Caco-2 (cell line): ENCODE data around the gene CREB3L1. TPM values are rescaled to one million over a fixed set of nuclear protein-coding genes. Genes with fewer than 3 reads are reported as not detected.

Experiments
- BruUV-seq: library from RNA; stranded (reverse); fragments of 400-500 nt; replicated peaks from 2 replicates; lab custom pipeline; 2021; lab: Mats Ljungman, UMichigan
- CTCF ChIA-PET: fragments of 300-600 bp; sonication (Branson Sonifier 250); formaldehyde crosslinking; loops from one replicate; lab custom pipeline; 2022; ENCODE audit warnings: antibody characterized with exemption; lab: Charles Lee
- POLR2A ChIA-PET: fragments of 300-600 bp; sonication (Branson Sonifier 250); formaldehyde crosslinking; loops from one replicate; lab custom pipeline; 2022; ENCODE audit warnings: antibody characterized with exemption; lab: Charles Lee
- DNase-seq, 2 experiments: peaks; one replicate each; pipeline versions ENCODE4 v3.0.0 to v3.0.0-alpha.2; 2020 to 2022
- H3K27me3 ChIP-seq: replicated peaks from 2 replicates; pipeline ENCODE4 v1.6.0; 2011; ENCODE audit warnings: low read length; ENCODE audit not compliant: control insufficient read depth, insufficient read depth
- H3K36me3 ChIP-seq: 2 replicates; pipeline ENCODE4 v1.5.1; 2011; ENCODE audit warnings: low read length; ENCODE audit not compliant: control insufficient read depth, insufficient read depth
- H3K4me1 ChIP-seq: fragments of 250-450 bp; sonication (Bioruptor Pico); 2 replicates; pipeline ENCODE4 v1.5.1; 2020; ENCODE audit warnings: mild to moderate bottlenecking
- H3K4me3 ChIP-seq: 2 replicates; pipeline ENCODE4 v1.5.1; 2011; ENCODE audit warnings: low read depth, mild to moderate bottlenecking, control low read depth, low read length
- H3K9me3 ChIP-seq: fragments of 250-450 bp; sonication (Bioruptor Pico); 2 replicates; pipeline ENCODE4 v1.5.1; 2020; ENCODE audit warnings: mild to moderate bottlenecking, moderate library complexity
- H3K27ac Mint-ChIP-seq: one replicate; pipeline ENCODE4 v1.8.0; 2022; ENCODE audit warnings: mixed read lengths; ENCODE audit not compliant: unreplicated experiment
- H3K27me3 Mint-ChIP-seq: one replicate; pipeline ENCODE4 v1.8.0; 2022; ENCODE audit warnings: mixed read lengths; ENCODE audit not compliant: insufficient read depth, unreplicated experiment
- H3K36me3 Mint-ChIP-seq: one replicate; pipeline ENCODE4 v1.8.0; 2022; ENCODE audit warnings: mild to moderate bottlenecking, mixed read lengths; ENCODE audit not compliant: insufficient read depth, unreplicated experiment
- H3K4me1 Mint-ChIP-seq: one replicate; pipeline ENCODE4 v1.8.0; 2022; ENCODE audit warnings: low read depth, mixed read lengths; ENCODE audit not compliant: unreplicated experiment
- H3K4me3 Mint-ChIP-seq: one replicate; pipeline ENCODE4 v1.8.0; 2022; ENCODE audit warnings: mild to moderate bottlenecking, moderate library complexity, mixed read lengths; ENCODE audit not compliant: unreplicated experiment
- H3K9me3 Mint-ChIP-seq: one replicate; pipeline ENCODE4 v1.8.0; 2022; ENCODE audit warnings: mixed read lengths; ENCODE audit not compliant: unreplicated experiment
- intact Hi-C: fragments of 100-400 bp; cut with micrococcal nuclease; formaldehyde crosslinking; loops from one replicate; pipeline ENCODE4 v1.10.0; 2022; ENCODE audit not compliant: unreplicated experiment
- total RNA-seq: library from RNA; stranded (reverse); gene quantifications from 2 replicates; pipeline ENCODE4 v1.2.3, GENCODE V29; 2022
- TF ChIP-seq, protein P1 (sequence below), 2 experiments: fragments of 200-600 bp in 1 of 2; IDR thresholded peaks; 1 replicate in 1 of 2; 2 replicates in 1 of 2; pipeline versions ENCODE4 v1.5.1 to v1.8.0; 2011 to 2022; ENCODE audit warnings: antibody characterized with exemption in 1 of 2, control low read depth in 1 of 2, inconsistent platforms in 1 of 2, low read depth in 1 of 2, low read length in 1 of 2, mild to moderate bottlenecking in 1 of 2, moderate library complexity in 1 of 2; ENCODE audit not compliant: insufficient read depth in 1 of 2, severe bottlenecking in 1 of 2, unreplicated experiment in 1 of 2

Gene CREB3L1
- total RNA-seq, 1 experiment from 2014 or later, result 24.9 TPM

DNA sequence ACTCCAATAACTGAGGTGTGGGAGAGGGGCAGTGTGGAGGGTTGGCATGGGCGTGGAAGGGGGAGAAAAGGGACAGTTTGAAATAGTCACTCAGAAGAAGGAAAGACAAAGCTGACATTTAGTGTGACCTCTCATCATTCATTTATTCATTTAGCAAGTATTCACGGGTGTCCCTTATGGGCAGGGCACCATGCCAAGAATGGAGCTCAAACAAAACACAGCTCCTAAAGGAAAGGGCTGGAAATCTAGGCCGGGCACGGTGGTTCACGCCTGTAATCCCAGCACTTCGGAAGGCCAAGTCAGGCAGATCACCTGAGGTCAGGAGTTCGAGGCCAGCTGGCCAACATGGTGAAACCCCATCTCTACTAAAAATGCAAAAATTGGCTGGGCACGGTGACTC, 50.4 kb downstream of the CREB3L1 start:
- no peak for DNase-seq
- Histone ChIP-seq H3K4me3 (no peak overlapping the region), H3K27me3 (peaks cover 1% of the 10 kb centered on the region; the same call in 1 of the 2 replicates), H3K36me3 (no peaks in the 10 kb centered on the region), H3K9me3 (no peaks in the 10 kb centered on the region), H3K4me1 (no peaks in the 10 kb centered on the region)
- TF ChIP-seq, protein P1, sequence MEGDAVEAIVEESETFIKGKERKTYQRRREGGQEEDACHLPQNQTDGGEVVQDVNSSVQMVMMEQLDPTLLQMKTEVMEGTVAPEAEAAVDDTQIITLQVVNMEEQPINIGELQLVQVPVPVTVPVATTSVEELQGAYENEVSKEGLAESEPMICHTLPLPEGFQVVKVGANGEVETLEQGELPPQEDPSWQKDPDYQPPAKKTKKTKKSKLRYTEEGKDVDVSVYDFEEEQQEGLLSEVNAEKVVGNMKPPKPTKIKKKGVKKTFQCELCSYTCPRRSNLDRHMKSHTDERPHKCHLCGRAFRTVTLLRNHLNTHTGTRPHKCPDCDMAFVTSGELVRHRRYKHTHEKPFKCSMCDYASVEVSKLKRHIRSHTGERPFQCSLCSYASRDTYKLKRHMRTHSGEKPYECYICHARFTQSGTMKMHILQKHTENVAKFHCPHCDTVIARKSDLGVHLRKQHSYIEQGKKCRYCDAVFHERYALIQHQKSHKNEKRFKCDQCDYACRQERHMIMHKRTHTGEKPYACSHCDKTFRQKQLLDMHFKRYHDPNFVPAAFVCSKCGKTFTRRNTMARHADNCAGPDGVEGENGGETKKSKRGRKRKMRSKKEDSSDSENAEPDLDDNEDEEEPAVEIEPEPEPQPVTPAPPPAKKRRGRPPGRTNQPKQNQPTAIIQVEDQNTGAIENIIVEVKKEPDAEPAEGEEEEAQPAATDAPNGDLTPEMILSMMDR (IDR thresholded peaks at IDR 0.05; ENCODE audit: insufficient read depth in 1 of 2, low read depth in 1 of 2, low read length in 1 of 2, severe bottlenecking in 1 of 2, unreplicated experiment in 1 of 2), result no peak
- H3K4me1 Mint-ChIP-seq, result no peaks in the 10 kb centered on the region
- BruUV-seq, result no TSS peak
- H3K36me3 Mint-ChIP-seq, result no peaks in the 10 kb centered on the region
- no peak overlapping the region for H3K4me3 Mint-ChIP-seq
- no peak overlapping the region for H3K27ac Mint-ChIP-seq
- H3K9me3 Mint-ChIP-seq, result no peaks in the 10 kb centered on the region
- ChIA-PET POLR2A (no interaction called here), CTCF (interaction anchor here (0.6 kb wide), 1 partner anchor 101 kb away, joined by 3 read pairs; no protein-coding TSS in a partner anchor)
- peaks cover 20% of the 10 kb centered on the region for H3K27me3 Mint-ChIP-seq
- intact Hi-C loops, result no loop called here

DNA sequence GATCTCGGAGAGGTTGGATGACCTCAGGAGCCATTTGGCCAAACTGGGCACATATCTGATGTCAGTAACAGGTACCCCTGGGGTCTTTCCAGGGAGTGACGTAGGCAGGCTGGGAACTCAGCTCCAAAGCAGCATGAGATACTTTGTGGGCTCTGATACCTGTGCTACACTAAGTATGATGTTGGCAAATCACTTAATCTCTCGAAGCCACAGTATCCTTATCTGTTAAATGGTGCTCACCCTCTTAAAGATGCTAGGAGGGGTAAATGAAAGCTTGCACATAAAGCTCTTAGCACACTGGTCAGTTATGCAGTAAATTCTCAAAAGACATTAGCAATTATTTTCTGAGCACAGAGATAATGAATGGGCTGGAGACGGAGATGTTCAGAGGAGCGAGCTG, 52.7 kb downstream of the CREB3L1 start:
- Mint-ChIP-seq H3K27me3 (peaks cover 20% of the 10 kb centered on the region), H3K27ac (no peak overlapping the region)
- CTCF ChIA-PET, result no interaction called here

DNA sequence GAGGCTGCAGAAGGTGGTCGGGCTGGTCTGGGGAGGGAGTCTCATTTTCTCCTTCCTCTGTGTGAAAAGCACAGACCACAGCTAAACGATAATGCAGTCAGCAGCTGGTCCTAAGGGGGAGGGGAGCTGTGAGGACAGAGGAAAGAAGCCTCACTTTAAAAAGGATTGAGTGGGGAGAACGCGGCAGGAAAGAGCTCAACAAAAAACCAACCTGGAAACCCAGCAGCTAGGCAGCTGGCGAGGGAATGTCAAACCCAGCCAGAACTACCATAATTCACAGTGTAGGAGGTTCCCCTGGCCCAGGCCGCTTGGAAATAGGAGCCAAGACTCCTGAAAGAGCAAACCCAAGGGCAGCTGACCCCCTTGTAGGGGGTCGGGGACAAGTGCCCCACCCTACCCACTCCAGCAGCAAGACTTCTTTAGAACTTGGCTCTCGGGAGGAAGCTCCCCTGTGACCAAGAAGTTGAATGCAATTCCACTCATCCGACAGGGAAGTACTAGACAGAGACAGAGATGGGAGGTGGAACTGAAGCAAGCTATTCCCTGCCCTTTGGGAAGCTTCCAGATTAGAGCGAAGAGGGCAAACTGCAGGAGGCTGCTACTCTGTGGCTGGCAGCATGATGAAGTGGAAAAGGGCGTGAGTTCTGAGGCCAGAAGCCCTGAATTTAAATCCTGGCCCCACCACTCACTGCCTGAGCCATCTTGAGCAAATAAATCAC, 53.3 kb downstream of the CREB3L1 start:
- Mint-ChIP-seq H3K27me3 (peaks cover 20% of the 10 kb centered on the region), H3K4me1 (no peaks in the 10 kb centered on the region), H3K9me3 (no peaks in the 10 kb centered on the region), H3K4me3 (no peak overlapping the region), H3K27ac (no peak overlapping the region), H3K36me3 (no peaks in the 10 kb centered on the region)
- no peak for DNase-seq
- H3K9me3 ChIP-seq, result no peaks in the 10 kb centered on the region
- H3K4me3 ChIP-seq, result no peak overlapping the region
- ChIA-PET POLR2A (no interaction called here), CTCF (no interaction called here)
- TF ChIP-seq, protein P1 (IDR thresholded peaks at IDR 0.05; ENCODE audit: insufficient read depth in 1 of 2, low read depth in 1 of 2, low read length in 1 of 2, severe bottlenecking in 1 of 2, unreplicated experiment in 1 of 2), result no peak
- no peaks in the 10 kb centered on the region for H3K4me1 ChIP-seq
- intact Hi-C loops, result no loop called here
- no peaks in the 10 kb centered on the region for H3K36me3 ChIP-seq
- H3K27me3 ChIP-seq, result peaks cover 4% of the 10 kb centered on the region
- no TSS peak for BruUV-seq

More for the DNA sequence above, 52.7 kb downstream of the CREB3L1 start:
- POLR2A ChIA-PET, result no interaction called here
- no TSS peak for BruUV-seq
- Mint-ChIP-seq H3K9me3 (no peaks in the 10 kb centered on the region), H3K4me1 (no peaks in the 10 kb centered on the region), H3K36me3 (no peaks in the 10 kb centered on the region), H3K4me3 (no peak overlapping the region)
- intact Hi-C loops, result no loop called here
- H3K9me3 ChIP-seq, result no peaks in the 10 kb centered on the region
- H3K4me3 ChIP-seq, result no peak overlapping the region
- no peak for DNase-seq
- TF ChIP-seq, protein P1 (IDR thresholded peaks at IDR 0.05; ENCODE audit: insufficient read depth in 1 of 2, low read depth in 1 of 2, low read length in 1 of 2, severe bottlenecking in 1 of 2, unreplicated experiment in 1 of 2), result no peak
- no peaks in the 10 kb centered on the region for H3K36me3 ChIP-seq
- no peaks in the 10 kb centered on the region for H3K4me1 ChIP-seq
- H3K27me3 ChIP-seq, result peaks cover 4% of the 10 kb centered on the region
